Measurements from ENCODE around the gene RNF20.

RNF20 gene

GRCh38 chr9:101590901-101591300, 57.2 kb downstream of the RNF20 start:
- no peak for DNase-seq

- DNase-seq = no peak
These were observed 58.3 kb downstream of the RNF20 start for GRCh38 chr9:101591787-101592446.

DNA sequence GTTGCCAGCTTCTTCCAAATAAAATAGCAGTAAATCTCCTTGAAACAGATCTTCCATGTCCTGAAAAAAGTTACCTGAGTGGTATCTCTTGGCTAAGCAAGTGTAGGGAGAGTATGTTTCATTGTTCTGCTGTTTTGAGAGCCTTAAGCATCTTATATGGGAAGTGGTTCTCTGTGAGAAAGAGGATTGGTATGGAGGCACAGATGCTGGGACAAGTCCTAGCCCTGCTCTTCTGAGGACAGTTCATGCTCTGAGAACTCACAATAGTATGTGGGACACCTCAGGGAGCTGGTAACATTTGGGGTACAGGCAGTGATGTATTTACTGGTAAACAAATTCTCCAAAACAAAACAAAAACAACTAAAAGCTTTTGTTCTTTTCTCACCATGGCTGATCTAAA, 59.1 kb downstream of the RNF20 start:
- no peak for DNase-seq

GRCh38 chr9:101593345-101593744, 59.7 kb downstream of the RNF20 start:
- DNase-seq = no peak

GRCh38 chr9:101594796-101595195, 61.1 kb downstream of the RNF20 start, which contains the start of gene PPP3R2:
TSS of gene PPP3R2 (minus strand) at chr9:101594969. CDS start at chr9:101594921, 48 bp downstream.
- no peak for DNase-seq

- peak; percentile 63 for DNase-seq
These were observed 68.5 kb downstream of the RNF20 start for GRCh38 chr9:101601904-101602765.

- DNase-seq = no peak
These were observed 70.6 kb downstream of the RNF20 start for GRCh38 chr9:101604296-101604695.

GRCh38 chr9:101605547-101605946, 71.9 kb downstream of the RNF20 start:
- no peak for DNase-seq

All from NCI-H1092 (cell line).